ENCODE measurements around the gene SLC3A2. TPM values are rescaled to one million over a fixed set of nuclear protein-coding genes. Genes with fewer than 3 reads are reported as not detected.

SLC3A2 gene
- total RNA-seq = 125 to 380 TPM (median 374 TPM) in 3 replicates
- long read RNA-seq, transcript SLC3A2-206 (11 exons, 2,084 nt) = minor isoform, 6 of 779 reads
- long read RNA-seq, transcript SLC3A2-208 (8 exons, 1,486 nt) = minor isoform, 22 of 779 reads
- long read RNA-seq, transcript SLC3A2-201 (9 exons, 1,904 nt) = major isoform, 687 of 779 reads
- long read RNA-seq, partial matches to known transcripts = 12 of 779 reads
- long read RNA-seq, other reads (novel, unspliced or antisense) = 40 of 779 reads

- Mint-ChIP-seq H3K27ac (ENCODE audit: unreplicated experiment) (peak within 1 kb of the TSS; percentile 100), H3K4me1 (ENCODE audit: low read depth) (peaks cover 50% of the 10 kb centered on the region)
Observed at GRCh38 chr11:62880803-62881578, at the start of gene SLC3A2. TSS of gene SLC3A2 (plus strand) at chr11:62880896. CDS start at chr11:62881024, 128 bp downstream.

GRCh38 chr11:62830904-62831519 lies 49.7 kb upstream of the SLC3A2 start:
- H3K4me1 Mint-ChIP-seq (ENCODE audit: low read depth) = peaks cover 34% of the 10 kb centered on the region
- peak overlapping the region; percentile 100 for H3K27ac Mint-ChIP-seq (ENCODE audit: unreplicated experiment)
- no peaks in the 10 kb centered on the region for H3K9me3 Mint-ChIP-seq (ENCODE audit: low read depth)
- no peak for TF ChIP-seq CTCF (IDR thresholded peaks at IDR 0.05)
- H3K36me3 Mint-ChIP-seq (ENCODE audit: low read depth) = peaks cover 14% of the 10 kb centered on the region
- no peaks in the 10 kb centered on the region for H3K27me3 Mint-ChIP-seq (ENCODE audit: low read depth)
- no peak for DNase-seq (ENCODE audit: low spot score)
- peak overlapping the region; percentile 100 for H3K4me3 Mint-ChIP-seq (ENCODE audit: unreplicated experiment)

More at GRCh38 chr11:62880803-62881578, at the start of gene SLC3A2:
- Mint-ChIP-seq H3K36me3 (ENCODE audit: low read depth) (peaks cover 42% of the 10 kb centered on the region), H3K4me3 (ENCODE audit: unreplicated experiment) (peak within 1 kb of the TSS; percentile 100), H3K9me3 (ENCODE audit: low read depth) (no peaks in the 10 kb centered on the region), H3K27me3 (ENCODE audit: low read depth) (no peaks in the 10 kb centered on the region)
- DNase-seq (ENCODE audit: low spot score) = peak; percentile 94
- peak; percentile 88 for TF ChIP-seq CTCF (IDR thresholded peaks at IDR 0.05)

- Mint-ChIP-seq H3K9me3 (ENCODE audit: low read depth) (no peaks in the 10 kb centered on the region), H3K36me3 (ENCODE audit: low read depth) (peaks cover 14% of the 10 kb centered on the region), H3K4me1 (ENCODE audit: low read depth) (peaks cover 34% of the 10 kb centered on the region), H3K27ac (ENCODE audit: unreplicated experiment) (peak within 1 kb of the TSS; percentile 100), H3K27me3 (ENCODE audit: low read depth) (no peaks in the 10 kb centered on the region), H3K4me3 (ENCODE audit: unreplicated experiment) (peak within 1 kb of the TSS; percentile 100)
- TF ChIP-seq CTCF (IDR thresholded peaks at IDR 0.05) = peak; percentile 12
- DNase-seq (ENCODE audit: low spot score) = peak; percentile 99
Observed at GRCh38 chr11:62831520-62832335, 49.0 kb upstream of the SLC3A2 start, which contains the start of gene STX5. TSS of gene STX5 (minus strand) at chr11:62832051. CDS start at chr11:62831243, 808 bp downstream.

- Mint-ChIP-seq H3K9me3 (ENCODE audit: low read depth) (no peaks in the 10 kb centered on the region), H3K4me3 (ENCODE audit: unreplicated experiment) (peak within 1 kb of the TSS; percentile 100), H3K4me1 (ENCODE audit: low read depth) (peaks cover 36% of the 10 kb centered on the region), H3K36me3 (ENCODE audit: low read depth) (peaks cover 8% of the 10 kb centered on the region), H3K27ac (ENCODE audit: unreplicated experiment) (peak within 1 kb of the TSS; percentile 100), H3K27me3 (ENCODE audit: low read depth) (no peaks in the 10 kb centered on the region)
- no peak for DNase-seq (ENCODE audit: low spot score)
- no peak for TF ChIP-seq CTCF (IDR thresholded peaks at IDR 0.05)
Observed at GRCh38 chr11:62832336-62833234, 48.1 kb upstream of the SLC3A2 start, which contains the start of gene TEX54. TSS of gene TEX54 (minus strand) at chr11:62832841.

Data from chondrocyte (in vitro differentiated cells).